IPS DF 6.9 (cell line): Measurements from ENCODE around the gene CCNJL.
"Not testable (repeated sequence)": the region's sequence is repeated elsewhere in the genome, so short reads cannot be mapped to it uniquely, and the experiment has no call there.

Source experiments
- DNase-seq: peaks from one replicate; pipeline ENCODE4 v3.0.0-alpha.2; 2013; ENCODE audit warnings: low read depth, low spot score
- H3K27ac ChIP-seq: one replicate; pipeline ENCODE4 v1.5.1; 2013; ENCODE audit warnings: low read length, control low read depth
- H3K27me3 ChIP-seq: 2 replicates; pipeline ENCODE4 v1.6.1; 2013; ENCODE audit warnings: mild to moderate bottlenecking, low read length; ENCODE audit not compliant: control insufficient read depth, insufficient read depth
- H3K36me3 ChIP-seq: 2 replicates; pipeline ENCODE4 v1.6.1; 2013; ENCODE audit warnings: low read length; ENCODE audit not compliant: control insufficient read depth, insufficient read depth
- H3K4me1 ChIP-seq: 2 replicates; pipeline ENCODE4 v1.6.1; 2013; ENCODE audit warnings: low read length; ENCODE audit not compliant: control insufficient read depth, insufficient read depth
- H3K4me3 ChIP-seq: 2 replicates; pipeline ENCODE4 v1.5.1; 2013; ENCODE audit warnings: mild to moderate bottlenecking, low read length
- H3K9me3 ChIP-seq: 2 replicates; pipeline ENCODE4 v1.6.1; 2013; ENCODE audit warnings: low read length, inconsistent platforms; ENCODE audit not compliant: control insufficient read depth, insufficient read depth
- WGBS: extraction: QIAGEN DNeasy Blood & Tissue Kit; methylation state at CpG from one replicate; pipeline ENCODE4 v1.1.7; 2013; ENCODE audit warnings: mixed read lengths, missing lambda C conversion rate; ENCODE audit not compliant: insufficient read length, insufficient coverage; 5-methylcytosine and 5-hydroxymethylcytosine counted together

The CCNJL gene

GRCh38 chr5:160252916-160253315 lies 59.4 kb downstream of the CCNJL start:
- no peaks in the 10 kb centered on the region for H3K9me3 ChIP-seq
- H3K4me3 ChIP-seq: no peak overlapping the region
- no peak for DNase-seq
- H3K27me3 ChIP-seq: no peaks in the 10 kb centered on the region
- no peak overlapping the region for H3K27ac ChIP-seq
- no CpG with 5 or more reads among the region's 9 CpGs for whole genome bisulfite sequencing
- H3K36me3 ChIP-seq: peaks cover 24% of the 10 kb centered on the region
- H3K4me1 ChIP-seq: no peaks in the 10 kb centered on the region

GRCh38 chr5:160251406-160252155 lies 60.8 kb downstream of the CCNJL start:
- WGBS: no CpG with 5 or more reads among the region's 14 CpGs
- H3K27me3 ChIP-seq: no peaks in the 10 kb centered on the region
- no peak overlapping the region for H3K27ac ChIP-seq
- no peak overlapping the region for H3K4me3 ChIP-seq
- no peaks in the 10 kb centered on the region for H3K9me3 ChIP-seq
- H3K36me3 ChIP-seq: peaks cover 24% of the 10 kb centered on the region
- no peaks in the 10 kb centered on the region for H3K4me1 ChIP-seq
- DNase-seq: no peak

GRCh38 chr5:160250826-160251225 lies 61.5 kb downstream of the CCNJL start:
- Histone ChIP-seq H3K4me1 (no peaks in the 10 kb centered on the region), H3K27ac (no peak overlapping the region), H3K27me3 (no peaks in the 10 kb centered on the region), H3K4me3 (no peak overlapping the region), H3K36me3 (peaks cover 24% of the 10 kb centered on the region), H3K9me3 (no peaks in the 10 kb centered on the region)
- DNase-seq: no peak
- no CpG with 5 or more reads among the region's 2 CpGs for WGBS

- Histone ChIP-seq H3K27ac (no peak overlapping the region), H3K36me3 (peaks cover 21% of the 10 kb centered on the region), H3K4me3 (no peak overlapping the region), H3K4me1 (no peaks in the 10 kb centered on the region), H3K27me3 (no peaks in the 10 kb centered on the region), H3K9me3 (no peaks in the 10 kb centered on the region)
- no CpG with 5 or more reads among the region's 5 CpGs for WGBS
- DNase-seq: no peak
Observed at GRCh38 chr5:160250226-160250625, 62.1 kb downstream of the CCNJL start.

GRCh38 chr5:160249570-160249969 lies 62.8 kb downstream of the CCNJL start:
- H3K9me3 ChIP-seq, DNase-seq, H3K27ac ChIP-seq, H3K4me1 ChIP-seq, H3K4me3 ChIP-seq, H3K27me3 ChIP-seq: not testable (repeated sequence)
- WGBS: no CpG with 5 or more reads among the region's 1 CpG
- peaks cover 20% of the 10 kb centered on the region for H3K36me3 ChIP-seq

GRCh38 chr5:160245506-160246086 lies 66.8 kb downstream of the CCNJL start:
- H3K4me3 ChIP-seq: no peak overlapping the region
- no peaks in the 10 kb centered on the region for H3K36me3 ChIP-seq
- H3K27me3 ChIP-seq: no peaks in the 10 kb centered on the region
- H3K9me3 ChIP-seq: no peaks in the 10 kb centered on the region
- DNase-seq: no peak
- H3K4me1 ChIP-seq: no peaks in the 10 kb centered on the region
- WGBS: no CpG with 5 or more reads among the region's 9 CpGs
- H3K27ac ChIP-seq: no peak overlapping the region

GRCh38 chr5:160242145-160242544 lies 70.2 kb downstream of the CCNJL start:
- Histone ChIP-seq H3K27ac (no peak overlapping the region), H3K9me3 (no peaks in the 10 kb centered on the region), H3K4me1 (peaks cover 5% of the 10 kb centered on the region), H3K27me3 (no peaks in the 10 kb centered on the region), H3K4me3 (no peak overlapping the region), H3K36me3 (no peaks in the 10 kb centered on the region)
- DNase-seq: no peak
- WGBS: no CpG with 5 or more reads among the region's 3 CpGs

GRCh38 chr5:160240350-160240749 lies 72.0 kb downstream of the CCNJL start:
- no CpG with 5 or more reads among the region's 3 CpGs for WGBS
- Histone ChIP-seq H3K36me3 (no peaks in the 10 kb centered on the region), H3K27me3 (no peaks in the 10 kb centered on the region), H3K4me3 (no peak overlapping the region), H3K4me1 (peaks cover 7% of the 10 kb centered on the region), H3K27ac (no peak overlapping the region), H3K9me3 (no peaks in the 10 kb centered on the region)
- no peak for DNase-seq

GRCh38 chr5:160237571-160238093 lies 74.7 kb downstream of the CCNJL start:
- WGBS: no CpG with 5 or more reads among the region's 5 CpGs

GRCh38 chr5:160235731-160236130 lies 76.6 kb downstream of the CCNJL start:
- H3K4me3 ChIP-seq: no peak overlapping the region
- DNase-seq: no peak
- no CpG with 5 or more reads among the region's 5 CpGs for whole genome bisulfite sequencing

More at GRCh38 chr5:160237571-160238093, 74.7 kb downstream of the CCNJL start:
- peak; percentile 57 for DNase-seq
- H3K27me3 ChIP-seq: no peaks in the 10 kb centered on the region
- no peaks in the 10 kb centered on the region for H3K36me3 ChIP-seq
- no peak overlapping the region for H3K27ac ChIP-seq
- peaks cover 7% of the 10 kb centered on the region for H3K4me1 ChIP-seq
- no peaks in the 10 kb centered on the region for H3K9me3 ChIP-seq
- H3K4me3 ChIP-seq: no peak overlapping the region

More at GRCh38 chr5:160235731-160236130, 76.6 kb downstream of the CCNJL start:
- no peak overlapping the region for H3K27ac ChIP-seq
- H3K9me3 ChIP-seq: no peaks in the 10 kb centered on the region
- no peaks in the 10 kb centered on the region for H3K36me3 ChIP-seq
- peaks cover 7% of the 10 kb centered on the region for H3K4me1 ChIP-seq
- H3K27me3 ChIP-seq: no peaks in the 10 kb centered on the region
